ENCODE data around the gene PSD4. TPM values are rescaled to one million over a fixed set of nuclear protein-coding genes. Genes with fewer than 3 reads are reported as not detected.

The PSD4 gene
- total and polyA plus RNA-seq, 4 experiments from 2014 or later = 11.9 to 101 (median 66.4) TPM

DNA sequence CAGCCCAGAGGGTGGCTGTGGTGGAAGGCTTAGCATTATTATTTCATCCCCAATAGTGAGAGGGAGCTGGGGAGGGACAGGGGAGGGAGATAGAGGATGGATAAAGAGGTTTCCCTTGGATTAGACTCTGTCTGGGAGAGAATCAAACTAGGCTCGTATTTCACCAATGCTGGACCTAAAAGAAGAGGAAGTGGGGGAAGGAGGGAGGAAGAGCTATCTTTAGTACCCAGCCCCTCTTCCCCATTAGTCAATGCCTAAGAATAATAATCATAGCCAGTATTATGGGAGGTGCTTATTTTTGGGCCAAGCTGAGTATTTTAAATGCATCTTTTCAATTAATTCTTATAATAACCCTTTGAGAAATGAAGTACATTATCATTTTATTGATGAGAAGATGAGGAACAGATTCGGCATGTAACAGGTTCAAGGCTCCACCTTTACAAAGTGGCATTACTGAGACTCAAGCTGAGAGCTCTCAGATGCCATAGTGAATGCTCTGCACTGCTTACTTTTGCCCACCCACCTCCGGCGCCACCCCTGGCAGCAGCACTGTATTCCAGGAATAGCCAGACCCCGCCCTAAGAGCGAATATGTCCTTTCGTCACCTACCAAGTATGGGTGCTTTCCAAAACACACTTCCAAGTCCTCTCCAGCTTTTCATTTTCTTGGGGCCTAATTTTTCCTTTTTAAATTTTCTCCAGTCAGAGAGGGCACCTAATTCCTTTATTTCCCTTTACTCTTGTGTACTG, 83.9 kb downstream of the PSD4 start:
- Mint-ChIP-seq H3K36me3 (peaks cover 6% of the 10 kb centered on the region in 2 donors), H3K4me3 (no peak overlapping the region)
- peaks cover 38% of the 10 kb centered on the region for H3K4me1 ChIP-seq (ENCODE audit: insufficient read depth, low read length)

DNA sequence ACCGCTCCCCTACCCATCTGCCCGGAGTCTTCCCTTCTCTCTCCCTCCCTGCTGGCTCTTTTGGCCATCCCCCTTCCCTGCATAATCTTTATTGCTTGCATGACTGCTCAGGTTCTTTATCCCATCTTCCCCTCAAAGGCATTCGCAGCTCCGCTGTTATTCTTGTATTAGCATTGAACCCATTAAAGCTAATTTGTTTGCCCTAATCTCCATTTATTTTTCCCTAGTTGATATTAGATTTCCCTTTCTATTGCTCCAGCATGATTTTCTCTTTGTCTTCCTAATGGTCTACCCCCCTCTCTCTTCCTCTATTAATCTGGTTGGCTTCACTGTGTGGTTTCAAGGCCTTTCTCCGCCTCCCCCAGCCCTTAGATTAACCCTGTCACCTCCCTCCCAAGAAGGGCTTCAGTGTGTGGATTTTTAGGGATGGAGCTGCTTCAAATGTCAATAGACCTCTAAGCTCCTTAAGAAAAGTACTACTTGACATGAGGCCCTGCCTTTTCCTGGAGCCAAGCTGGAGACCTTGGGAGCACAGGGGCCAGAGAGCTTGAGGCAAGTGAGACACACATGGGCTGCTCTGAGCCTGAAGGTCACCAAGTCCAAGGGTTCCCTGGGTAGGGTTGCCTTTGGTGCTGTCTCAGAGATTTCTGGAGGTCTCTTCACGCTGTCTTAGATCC, 84.8 kb downstream of the PSD4 start:
- no peak for DNase-seq
- H3K9me3 Mint-ChIP-seq = no peaks in the 10 kb centered on the region
- Histone ChIP-seq H3K27me3 (ENCODE audit: insufficient read depth, low read length) (no peaks in the 10 kb centered on the region), H3K9me3 (ENCODE audit: control insufficient read depth in 1 of 2, low read length in 2 of 2) (no peaks in the 10 kb centered on the region), H3K4me3 (ENCODE audit: low read length in 2 of 2) (no peak overlapping the region), H3K27ac (ENCODE audit: low read depth, low read length) (no peak overlapping the region), H3K36me3 (ENCODE audit: insufficient read depth, low read length) (no peaks in the 10 kb centered on the region), H3K4me1 (ENCODE audit: insufficient read depth, low read length) (peaks cover 29% of the 10 kb centered on the region)
- peaks cover 9 to 11% of the 10 kb centered on the region in 2 donors for H3K36me3 Mint-ChIP-seq
- POLR2A ChIA-PET (ENCODE audit: partially characterized antibody) = no interaction called here
- intact Hi-C loops (cut with micrococcal nuclease) = no loop called here
- peak overlapping the region in 2 of 7 donors; percentile 81 to 82 for H3K27ac Mint-ChIP-seq
- no peak overlapping the region for H3K4me3 Mint-ChIP-seq
- H3K27me3 Mint-ChIP-seq = peaks cover 0 to 5% of the 10 kb centered on the region in 2 donors
- CTCF ChIA-PET (ENCODE audit: partially characterized antibody) = interaction anchor here (1.0 to 2.1 kb wide), 5 partner anchors 9 to 132 kb away, joined by 3 to 8 read pairs (median 5); no protein-coding TSS in a partner anchor
- H3K4me1 Mint-ChIP-seq = peaks cover 23 to 44% (median 32%) of the 10 kb centered on the region in 4 donors

More for the DNA sequence above, 83.9 kb downstream of the PSD4 start:
- ChIA-PET POLR2A (ENCODE audit: partially characterized antibody) (interaction anchor here (0.9 kb wide), 1 partner anchor 9 kb away, joined by 5 read pairs; no protein-coding TSS in a partner anchor), CTCF (ENCODE audit: partially characterized antibody) (interaction anchor here (1.1 to 2.7 kb wide), 6 partner anchors 11 to 132 kb away, joined by 4 to 19 read pairs (median 4); no protein-coding TSS in a partner anchor)
- Mint-ChIP-seq H3K27me3 (no peaks in the 10 kb centered on the region), H3K4me1 (peaks cover 33 to 53% (median 42%) of the 10 kb centered on the region in 4 donors), H3K27ac (peak overlapping the region in 2 of 7 donors; percentile 40 to 54), H3K9me3 (no peaks in the 10 kb centered on the region)
- DNase-seq = no peak
- Histone ChIP-seq H3K36me3 (ENCODE audit: insufficient read depth, low read length) (no peaks in the 10 kb centered on the region), H3K27me3 (ENCODE audit: insufficient read depth, low read length) (no peaks in the 10 kb centered on the region), H3K4me3 (ENCODE audit: low read length in 2 of 2) (no peak overlapping the region), H3K27ac (ENCODE audit: low read depth, low read length) (no peak overlapping the region), H3K9me3 (ENCODE audit: control insufficient read depth in 1 of 2, low read length in 2 of 2) (no peaks in the 10 kb centered on the region)
- intact Hi-C loops (cut with micrococcal nuclease) = no loop called here

Other genes starting within 250 kb of the PSD4 start
- not detected for gene IL36G, start 196.0 kb upstream of the PSD4 start, total RNA-seq
- gene IL36G, start 196.0 kb upstream of the PSD4 start, polyA plus RNA-seq = not detected
- gene IL36A, start 168.5 kb upstream of the PSD4 start, total RNA-seq = not detected
- gene IL36A, start 168.5 kb upstream of the PSD4 start, polyA plus RNA-seq = under 1 TPM in 1 of 2 donors, not detected in 1; 0.56 TPM
- not detected for gene IL36B, start 121.1 kb upstream of the PSD4 start, total RNA-seq
- gene IL36B, start 121.1 kb upstream of the PSD4 start, polyA plus RNA-seq = not detected
- not detected for gene IL36RN, start 114.8 kb upstream of the PSD4 start, total RNA-seq
- not detected for gene IL36RN, start 114.8 kb upstream of the PSD4 start, polyA plus RNA-seq
- gene IL1F10, start 106.0 kb upstream of the PSD4 start, total RNA-seq = not detected
- not detected for gene IL1F10, start 106.0 kb upstream of the PSD4 start, polyA plus RNA-seq
- 1 to 10 TPM; 2.4 TPM for gene IL1RN, start 46.4 kb upstream of the PSD4 start, total RNA-seq
- gene IL1RN, start 46.4 kb upstream of the PSD4 start, polyA plus RNA-seq = not detected
- 1 to 10 TPM; 1.7 to 2.3 TPM for gene PAX8, start 105.0 kb downstream of the PSD4 start, total RNA-seq
- under 1 TPM; 0.19 to 0.80 TPM for gene PAX8, start 105.0 kb downstream of the PSD4 start, polyA plus RNA-seq

All from CD4-positive, alpha-beta memory T cell (primary cell).